Activated naive CD8-positive, alpha-beta T cell treated with anti-CD3 and anti-CD28 coated beads, Interleukin-2, amount 10 ng/mL, durations not matched to agents 7 days and 5 days (primary cell): Measurements from ENCODE around the gene RALGAPA2. TPM values are rescaled to one million over a fixed set of nuclear protein-coding genes. Genes with fewer than 3 reads are reported as not detected.

ENCODE experiments used
- ATAC-seq: fragments of 150-1000 bp; cut with Tn5 transposase; one replicate; pipeline ENCODE4 v1.10.0; 2021; ENCODE audit warnings: low read depth, moderate library complexity
- POLR2A ChIA-PET: fragments of 350-600 bp; sonication (Branson Sonifier 250); formaldehyde crosslinking; loops from one replicate; lab custom pipeline; 2021; ENCODE audit warnings: antibody characterized with exemption; lab: Charles Lee
- DNase-seq: peaks from one replicate; pipeline ENCODE4 v3.0.0; 2021
- H3K27ac Mint-ChIP-seq: one replicate; pipeline ENCODE4 v1.8.0; 2022; ENCODE audit warnings: mild to moderate bottlenecking, mixed read lengths
- H3K27me3 Mint-ChIP-seq: one replicate; pipeline ENCODE4 v1.8.0; 2022; ENCODE audit warnings: mild to moderate bottlenecking, moderate library complexity, mixed read lengths
- H3K36me3 Mint-ChIP-seq: one replicate; pipeline ENCODE4 v1.8.0; 2021; ENCODE audit warnings: mild to moderate bottlenecking, mixed read lengths
- H3K4me1 Mint-ChIP-seq: one replicate; pipeline ENCODE4 v1.8.0; 2021; ENCODE audit warnings: mixed read lengths
- H3K4me3 Mint-ChIP-seq: one replicate; pipeline ENCODE4 v1.8.0; 2022; ENCODE audit warnings: mild to moderate bottlenecking, moderate library complexity, mixed read lengths
- H3K9me3 Mint-ChIP-seq: one replicate; pipeline ENCODE4 v1.8.0; 2021; ENCODE audit warnings: mixed read lengths
- total RNA-seq, 2 experiments: library from RNA; stranded (reverse); gene quantifications; one replicate each; pipeline ENCODE4 v1.2.3, GENCODE V29; 2021

The RALGAPA2 gene
- total RNA-seq, 2 experiments from 2014 or later, result 25.1 to 28.6 TPM

DNA sequence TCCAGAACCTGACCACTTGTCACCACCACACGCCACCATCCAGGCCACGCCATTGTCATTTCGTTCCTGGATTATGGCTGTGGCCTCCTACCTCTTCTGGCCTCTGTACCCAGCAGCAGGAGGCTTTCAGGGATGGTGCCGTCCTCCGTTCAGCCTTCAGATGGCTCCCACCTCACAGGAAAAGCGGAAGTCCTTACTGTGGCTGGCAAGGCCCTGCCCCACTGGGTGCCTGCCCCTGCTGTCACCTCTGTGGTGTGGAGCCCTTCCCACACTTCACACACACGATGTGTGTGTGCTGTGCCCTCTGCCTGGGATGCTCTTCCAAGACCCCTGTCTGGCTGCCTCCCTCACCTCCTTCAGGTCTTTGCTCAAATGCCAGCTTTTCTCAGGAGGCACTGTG is 275.1 kb downstream of the RALGAPA2 start:
- no peaks in the 10 kb centered on the region for H3K9me3 Mint-ChIP-seq
- ATAC-seq (no peak), DNase-seq (no peak)
- POLR2A ChIA-PET, result no interaction called here
- H3K4me3 Mint-ChIP-seq, result no peak overlapping the region
- H3K36me3 Mint-ChIP-seq, result peaks cover 3% of the 10 kb centered on the region
- no peaks in the 10 kb centered on the region for H3K4me1 Mint-ChIP-seq
- no peak overlapping the region for H3K27ac Mint-ChIP-seq
- no peaks in the 10 kb centered on the region for H3K27me3 Mint-ChIP-seq

DNA sequence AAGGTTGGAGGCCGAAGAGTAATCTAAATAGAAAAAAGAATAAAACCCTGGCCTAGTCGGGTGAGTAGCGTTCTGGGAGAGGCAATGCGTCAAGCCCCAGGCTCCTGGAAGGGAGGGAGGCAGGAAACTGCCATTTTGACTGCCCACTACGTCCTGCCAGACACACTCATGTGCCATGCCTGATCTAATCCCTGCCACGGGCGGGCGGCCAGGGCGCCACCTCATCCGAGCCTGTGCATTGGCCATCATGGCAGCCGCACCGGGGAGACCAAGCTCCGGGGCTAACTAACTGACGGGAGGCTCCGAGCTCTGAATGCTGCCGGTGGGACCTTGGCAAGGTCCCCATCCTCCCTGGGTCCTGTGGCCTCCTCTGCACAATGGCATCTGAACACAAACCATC is 275.8 kb downstream of the RALGAPA2 start:
- Mint-ChIP-seq H3K4me1 (no peaks in the 10 kb centered on the region), H3K27me3 (no peaks in the 10 kb centered on the region), H3K27ac (no peak overlapping the region), H3K4me3 (no peak overlapping the region), H3K9me3 (no peaks in the 10 kb centered on the region), H3K36me3 (peaks cover 3% of the 10 kb centered on the region)
- ATAC-seq (no peak), DNase-seq (no peak)
- POLR2A ChIA-PET, result no interaction called here

DNA sequence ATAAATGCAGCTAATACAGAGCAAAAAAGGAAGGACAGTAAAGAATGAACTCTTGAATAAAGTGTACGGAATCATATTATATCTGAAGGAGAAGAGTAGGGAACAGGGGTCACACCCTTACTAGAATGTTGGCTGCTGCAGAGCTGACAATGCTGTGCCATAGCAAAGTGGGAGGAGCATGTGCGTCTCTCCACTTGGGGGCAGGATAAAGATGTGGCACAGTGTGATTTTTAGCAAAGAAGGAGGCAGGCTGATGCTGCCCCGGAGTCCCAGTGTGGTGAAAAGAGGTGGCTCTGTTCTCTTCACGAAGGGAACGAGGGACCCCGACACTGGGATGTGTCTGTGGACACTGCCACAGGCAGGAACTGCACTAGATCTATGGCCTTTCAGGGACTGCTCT is 277.0 kb downstream of the RALGAPA2 start:
- H3K27ac Mint-ChIP-seq, result peak overlapping the region; percentile 5
- H3K36me3 Mint-ChIP-seq, result peaks cover 3% of the 10 kb centered on the region
- DNase-seq (no peak), ATAC-seq (no peak)
- no peaks in the 10 kb centered on the region for H3K4me1 Mint-ChIP-seq
- no peak overlapping the region for H3K4me3 Mint-ChIP-seq
- POLR2A ChIA-PET, result no interaction called here
- no peaks in the 10 kb centered on the region for H3K9me3 Mint-ChIP-seq
- no peaks in the 10 kb centered on the region for H3K27me3 Mint-ChIP-seq

DNA sequence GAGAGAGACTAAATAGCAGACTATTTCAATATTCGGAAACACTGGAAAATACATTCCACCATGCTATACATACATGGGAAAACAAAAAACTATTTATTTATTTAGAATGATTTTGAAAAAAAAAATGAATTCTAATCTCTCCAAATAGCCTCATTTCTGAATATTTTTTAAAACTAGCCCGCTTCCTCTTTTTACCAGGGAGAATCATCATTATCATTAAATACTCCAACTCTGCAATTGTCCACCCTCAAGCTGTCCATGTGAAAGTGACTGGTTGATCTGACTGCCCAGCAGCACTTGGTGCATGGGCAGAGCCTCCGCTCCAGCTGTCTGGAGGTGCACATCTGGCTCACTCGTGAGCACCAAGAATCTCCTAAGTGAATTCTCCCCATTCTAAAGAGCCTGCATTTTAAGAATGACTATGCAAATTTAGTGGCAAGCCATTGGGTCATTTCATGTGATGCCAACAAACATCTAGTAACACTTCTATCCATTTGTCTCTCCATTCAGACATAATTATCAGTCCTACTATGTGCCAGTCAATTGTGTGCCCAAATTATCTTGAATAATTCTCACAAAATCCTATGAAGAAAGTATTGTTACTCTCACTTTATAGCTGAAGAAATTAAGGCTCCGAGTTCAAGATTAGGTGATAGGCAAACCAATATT is 279.7 kb downstream of the RALGAPA2 start:
- H3K27ac Mint-ChIP-seq, result no peak overlapping the region
- H3K36me3 Mint-ChIP-seq, result peaks cover 3% of the 10 kb centered on the region
- DNase-seq, result no peak
- no peaks in the 10 kb centered on the region for H3K9me3 Mint-ChIP-seq
- POLR2A ChIA-PET, result no interaction called here
- no peaks in the 10 kb centered on the region for H3K4me1 Mint-ChIP-seq
- H3K27me3 Mint-ChIP-seq, result no peaks in the 10 kb centered on the region
- no peak for ATAC-seq
- no peak overlapping the region for H3K4me3 Mint-ChIP-seq

DNA sequence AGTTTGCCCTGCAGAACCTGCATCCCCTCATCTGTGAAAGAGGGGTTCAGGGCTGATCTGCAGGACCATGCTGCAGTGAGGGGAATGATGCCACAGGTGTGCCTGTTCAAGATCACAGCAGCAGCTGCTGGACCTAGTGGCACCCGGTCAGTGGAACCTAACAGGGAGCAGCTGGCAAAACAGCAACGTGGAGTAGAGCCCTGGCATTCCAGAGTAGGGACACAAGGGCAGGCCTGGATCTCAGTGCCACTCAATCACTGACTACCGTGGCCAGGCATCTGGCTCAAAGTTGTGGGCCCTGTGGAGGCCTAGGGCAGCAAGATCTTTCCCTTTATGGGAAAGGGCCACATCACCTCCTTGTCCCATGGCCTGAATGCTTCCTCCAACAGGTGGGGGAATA is 282.4 kb downstream of the RALGAPA2 start:
- H3K9me3 Mint-ChIP-seq, result no peaks in the 10 kb centered on the region
- H3K36me3 Mint-ChIP-seq, result no peaks in the 10 kb centered on the region
- POLR2A ChIA-PET, result no interaction called here
- no peaks in the 10 kb centered on the region for H3K27me3 Mint-ChIP-seq
- no peak for DNase-seq
- no peaks in the 10 kb centered on the region for H3K4me1 Mint-ChIP-seq
- no peak overlapping the region for H3K4me3 Mint-ChIP-seq
- ATAC-seq, result no peak
- H3K27ac Mint-ChIP-seq, result no peak overlapping the region

DNA sequence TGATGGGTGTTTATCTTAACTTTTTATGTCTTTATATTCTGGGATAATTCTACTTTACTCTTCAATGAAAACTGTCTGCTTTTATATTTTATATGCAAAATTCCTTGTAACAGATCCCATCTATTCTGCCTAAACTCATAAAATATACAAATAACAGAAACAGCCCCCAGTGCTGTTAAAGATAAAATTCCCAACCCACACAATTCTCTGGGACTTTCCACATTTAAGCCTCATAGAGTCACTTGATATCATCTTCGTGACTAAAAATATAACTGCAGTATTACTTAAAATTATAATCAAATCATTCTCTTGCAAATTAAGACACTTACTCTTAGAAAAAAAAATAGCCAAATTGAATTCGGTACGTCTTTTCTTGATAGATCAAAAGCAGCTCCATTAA is 284.4 kb downstream of the RALGAPA2 start:
- Mint-ChIP-seq H3K9me3 (no peaks in the 10 kb centered on the region), H3K4me3 (no peak overlapping the region), H3K27me3 (no peaks in the 10 kb centered on the region), H3K4me1 (no peaks in the 10 kb centered on the region), H3K36me3 (no peaks in the 10 kb centered on the region), H3K27ac (no peak overlapping the region)
- DNase-seq, result no peak
- ATAC-seq, result no peak
- POLR2A ChIA-PET, result no interaction called here

DNA sequence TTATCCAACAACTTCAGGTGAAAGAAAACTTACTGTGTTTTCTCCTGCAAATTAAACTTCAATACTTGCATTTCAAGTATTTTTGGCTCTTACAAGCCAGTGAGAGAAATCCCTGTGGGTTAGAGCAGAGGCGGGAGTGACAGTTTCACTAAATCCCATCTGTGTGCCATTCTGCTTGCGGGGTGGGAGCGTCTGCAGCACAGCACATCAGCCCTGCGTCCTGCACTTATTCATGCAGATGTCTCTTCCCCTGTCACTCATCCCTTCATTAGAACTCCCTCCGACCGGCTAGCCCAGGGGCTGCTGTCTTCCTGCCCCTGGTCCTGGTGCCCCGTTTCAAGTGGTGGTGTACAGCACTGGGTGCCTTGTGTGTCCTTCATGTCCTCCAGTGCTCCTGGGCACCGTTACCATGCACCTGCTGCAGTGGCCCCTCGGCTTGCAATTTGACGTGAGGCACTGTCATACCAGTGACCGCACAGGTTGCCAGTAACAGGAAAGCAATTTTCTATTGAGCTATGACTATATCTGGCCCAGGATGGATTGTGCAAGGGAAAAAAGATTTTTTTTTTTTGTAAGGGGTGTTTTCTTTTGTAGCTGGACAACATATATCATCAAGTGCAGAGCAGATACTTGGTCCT is 285.1 kb downstream of the RALGAPA2 start:
- Mint-ChIP-seq H3K27ac (no peak overlapping the region), H3K4me3 (no peak overlapping the region), H3K4me1 (no peaks in the 10 kb centered on the region), H3K36me3 (no peaks in the 10 kb centered on the region), H3K9me3 (no peaks in the 10 kb centered on the region), H3K27me3 (no peaks in the 10 kb centered on the region)
- DNase-seq (no peak), ATAC-seq (no peak)
- POLR2A ChIA-PET, result no interaction called here

DNA sequence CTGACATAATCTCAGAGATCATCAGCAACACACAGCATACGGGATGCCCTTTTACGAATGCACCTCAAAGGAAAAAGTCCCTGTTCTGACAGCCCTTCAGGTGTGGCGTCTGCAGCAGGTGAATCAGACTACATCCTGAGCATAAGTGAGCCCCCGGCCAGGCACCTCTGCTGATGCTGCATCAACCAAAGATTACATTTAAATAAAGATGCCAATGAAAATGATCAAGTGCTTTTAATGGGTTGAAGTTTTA is 285.9 kb downstream of the RALGAPA2 start:
- no peak for ATAC-seq
- DNase-seq, result no peak
- H3K27ac Mint-ChIP-seq, result no peak overlapping the region
- no peaks in the 10 kb centered on the region for H3K4me1 Mint-ChIP-seq
- POLR2A ChIA-PET, result no interaction called here
- H3K4me3 Mint-ChIP-seq, result no peak overlapping the region
- no peaks in the 10 kb centered on the region for H3K9me3 Mint-ChIP-seq
- H3K27me3 Mint-ChIP-seq, result no peaks in the 10 kb centered on the region
- H3K36me3 Mint-ChIP-seq, result no peaks in the 10 kb centered on the region

DNA sequence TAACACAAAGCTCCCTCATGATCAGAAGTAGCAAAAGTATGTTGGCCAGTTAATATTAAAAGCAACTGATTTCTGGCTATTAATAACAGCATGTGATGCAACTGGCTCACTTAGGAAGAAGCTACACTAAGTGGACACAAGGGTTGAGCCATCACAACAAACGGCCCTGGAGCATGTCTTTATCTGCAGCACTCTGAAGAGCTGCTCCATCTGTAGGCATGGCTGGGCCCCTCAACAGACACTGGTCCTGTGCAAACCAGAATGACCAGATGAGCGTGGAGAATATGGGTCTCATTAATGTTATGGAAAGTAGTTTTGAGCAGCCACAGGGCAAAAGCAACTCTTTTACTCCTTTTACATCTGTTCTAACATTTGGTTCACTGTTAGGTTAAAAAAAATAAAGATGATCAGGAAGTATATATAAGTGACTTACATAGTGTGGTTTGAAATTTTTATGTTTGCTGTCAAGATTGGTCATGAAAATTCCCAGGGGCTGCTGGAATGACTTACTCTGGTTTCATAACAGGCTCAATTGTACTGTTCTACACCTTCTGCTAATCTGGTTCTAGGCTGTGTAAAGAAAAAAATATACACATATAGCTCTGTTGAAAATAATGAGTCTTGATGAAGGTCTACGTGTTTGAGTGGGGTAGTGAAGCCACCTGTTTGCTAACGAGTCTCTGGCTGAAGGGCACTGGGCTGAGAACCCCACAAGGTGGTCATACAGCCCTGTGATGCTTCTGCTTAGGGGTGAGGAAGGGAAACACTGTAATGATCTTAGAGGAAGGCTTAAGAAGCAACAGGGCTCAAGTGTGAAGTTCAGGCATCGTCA is 286.4 kb downstream of the RALGAPA2 start:
- Mint-ChIP-seq H3K27me3 (no peaks in the 10 kb centered on the region), H3K9me3 (no peaks in the 10 kb centered on the region), H3K4me1 (no peaks in the 10 kb centered on the region), H3K27ac (no peak overlapping the region), H3K4me3 (no peak overlapping the region), H3K36me3 (no peaks in the 10 kb centered on the region)
- ATAC-seq (no peak), DNase-seq (no peak)
- POLR2A ChIA-PET, result no interaction called here

DNA sequence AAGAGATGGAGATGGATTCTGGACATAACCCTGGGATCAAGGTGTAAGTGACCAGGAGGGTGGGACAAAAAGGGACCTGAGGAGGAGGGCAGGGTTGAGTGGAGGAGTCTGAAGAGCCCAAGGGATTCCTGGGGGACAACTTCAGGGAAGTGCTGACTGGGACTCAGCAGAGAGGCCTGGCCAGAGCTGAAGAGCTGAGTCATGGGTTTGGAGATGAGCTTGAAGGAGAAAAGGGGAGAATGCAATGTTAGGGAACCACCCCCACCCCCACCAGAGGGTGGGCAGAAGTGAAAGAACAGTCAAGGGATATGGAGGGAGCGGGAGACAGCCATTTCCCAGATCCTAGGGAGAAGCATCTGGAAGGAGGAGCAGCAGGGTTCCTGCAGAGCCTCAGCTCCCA is 289.3 kb downstream of the RALGAPA2 start:
- ATAC-seq (no peak), DNase-seq (no peak)
- Mint-ChIP-seq H3K4me1 (no peaks in the 10 kb centered on the region), H3K36me3 (peaks cover 3% of the 10 kb centered on the region), H3K4me3 (no peak overlapping the region), H3K27me3 (no peaks in the 10 kb centered on the region), H3K27ac (no peak overlapping the region), H3K9me3 (no peaks in the 10 kb centered on the region)
- POLR2A ChIA-PET, result no interaction called here

DNA sequence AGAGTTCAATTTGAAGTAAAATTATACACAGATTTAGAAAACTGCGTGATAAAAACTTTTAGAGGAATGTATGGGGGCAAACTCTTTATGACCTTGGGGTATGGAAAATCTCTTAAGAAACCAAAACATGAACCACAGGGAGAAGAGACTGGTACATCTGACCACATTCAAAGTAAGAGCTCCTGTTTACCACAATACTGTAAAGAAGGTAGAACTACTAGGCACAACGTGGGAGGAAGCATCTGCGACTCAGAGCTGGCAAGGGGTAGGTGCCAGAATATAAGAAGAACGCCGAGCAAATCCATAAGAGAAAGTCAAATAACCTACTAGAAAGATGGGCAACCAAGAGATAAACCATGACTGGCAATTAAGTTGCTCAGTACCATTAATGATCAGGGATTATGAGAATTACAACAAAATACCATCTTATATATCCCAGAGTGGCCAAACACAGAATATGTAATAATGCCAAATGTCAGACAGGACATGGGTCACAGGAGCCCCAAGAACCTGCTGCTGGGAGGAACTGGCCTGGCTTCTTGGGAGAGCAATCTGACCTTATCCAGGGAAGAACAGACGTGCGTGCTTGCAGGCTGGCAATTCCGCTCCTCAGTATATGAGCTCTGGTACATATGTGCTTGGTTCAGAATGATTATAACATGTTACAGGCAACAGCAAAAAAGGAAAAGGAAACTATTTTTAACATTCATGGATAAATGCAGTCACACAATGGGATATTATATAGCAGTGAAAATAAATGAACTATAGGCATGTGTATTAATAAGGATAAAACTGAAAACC is 294.4 kb downstream of the RALGAPA2 start:
- H3K4me1 Mint-ChIP-seq, result peaks cover 3% of the 10 kb centered on the region
- no peak overlapping the region for H3K27ac Mint-ChIP-seq
- DNase-seq (no peak), ATAC-seq (no peak)
- H3K36me3 Mint-ChIP-seq, result peaks cover 9% of the 10 kb centered on the region
- H3K27me3 Mint-ChIP-seq, result no peaks in the 10 kb centered on the region
- POLR2A ChIA-PET, result no interaction called here
- no peak overlapping the region for H3K4me3 Mint-ChIP-seq
- no peaks in the 10 kb centered on the region for H3K9me3 Mint-ChIP-seq

DNA sequence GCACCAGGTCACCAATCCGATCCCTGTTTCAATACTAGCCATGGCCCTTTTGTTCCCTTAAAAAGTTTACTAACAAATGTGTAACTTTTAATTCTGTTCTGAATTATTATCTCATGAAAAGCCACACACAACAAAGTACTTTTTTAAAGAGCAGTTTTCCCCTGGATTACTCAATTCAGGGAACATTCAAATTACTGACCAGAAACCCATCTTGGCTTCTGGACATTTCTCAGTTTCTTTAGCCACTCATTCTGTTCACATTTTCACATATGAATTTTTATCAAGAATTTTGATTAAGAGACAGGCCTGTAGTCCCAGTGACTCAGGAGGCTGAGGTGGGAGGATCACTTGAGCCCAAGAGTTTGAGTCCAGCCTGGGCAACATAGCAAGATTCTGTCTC is 297.1 kb downstream of the RALGAPA2 start:
- DNase-seq (no peak), ATAC-seq (no peak)
- peaks cover 3% of the 10 kb centered on the region for H3K4me1 Mint-ChIP-seq
- H3K27me3 Mint-ChIP-seq, result no peaks in the 10 kb centered on the region
- POLR2A ChIA-PET, result no interaction called here
- H3K27ac Mint-ChIP-seq, result no peak overlapping the region
- no peak overlapping the region for H3K4me3 Mint-ChIP-seq
- peaks cover 9% of the 10 kb centered on the region for H3K36me3 Mint-ChIP-seq
- no peaks in the 10 kb centered on the region for H3K9me3 Mint-ChIP-seq

DNA sequence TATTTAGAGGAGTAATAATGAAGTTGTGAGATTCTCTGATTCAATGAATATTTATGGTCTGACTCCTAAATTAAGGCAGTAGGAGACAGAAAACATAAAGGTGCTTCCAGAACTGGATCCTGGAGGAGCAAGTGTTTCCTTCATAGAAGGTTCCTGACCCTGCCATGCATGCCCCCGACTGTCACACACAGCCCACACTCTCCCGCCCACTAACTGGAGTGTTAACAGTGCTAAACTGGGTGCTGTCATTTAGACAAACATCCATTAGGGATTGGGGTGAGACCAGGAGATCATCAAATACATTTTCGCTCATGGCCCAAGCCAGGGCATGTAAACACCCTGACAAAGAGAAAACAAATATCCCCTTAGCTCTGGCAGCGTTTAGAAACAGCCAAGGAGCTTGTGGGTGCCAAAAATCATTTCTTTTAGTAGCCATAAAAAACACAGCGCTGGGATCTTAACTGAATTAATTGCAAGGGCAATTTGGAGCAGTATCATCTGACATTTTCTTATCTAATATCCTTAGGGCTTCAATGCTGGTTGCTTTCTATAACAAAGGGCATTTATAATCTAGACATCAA is 297.7 kb downstream of the RALGAPA2 start:
- Mint-ChIP-seq H3K9me3 (no peaks in the 10 kb centered on the region), H3K36me3 (peaks cover 9% of the 10 kb centered on the region), H3K27me3 (no peaks in the 10 kb centered on the region), H3K27ac (no peak overlapping the region), H3K4me3 (no peak overlapping the region), H3K4me1 (peaks cover 3% of the 10 kb centered on the region)
- POLR2A ChIA-PET, result no interaction called here
- ATAC-seq, result no peak
- no peak for DNase-seq
